ENCODE measurements around the gene FABP1.

Gene FABP1

DNA sequence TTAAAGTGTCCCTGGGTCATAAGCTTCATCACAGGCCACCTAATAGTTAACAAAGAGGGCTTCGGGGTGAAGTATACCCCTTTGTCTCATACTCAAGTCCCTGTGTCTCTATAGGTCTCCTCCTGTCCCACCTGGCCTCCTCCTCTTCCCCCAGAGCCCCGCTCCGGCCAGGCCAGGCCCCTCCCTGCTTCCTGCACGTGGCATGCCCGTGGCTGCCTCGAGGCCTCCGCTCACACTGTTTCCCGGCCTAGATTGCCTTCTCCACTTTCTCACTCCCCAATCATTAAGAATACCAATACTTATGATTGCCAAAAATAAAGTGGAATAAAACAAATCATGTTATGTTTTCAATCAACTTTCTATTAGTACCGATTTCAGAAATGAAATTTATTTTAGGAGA is 41.5 kb downstream of the FABP1 start:
- no peaks in the 10 kb centered on the region for H3K9me3 ChIP-seq (ENCODE audit: low read depth, low read length)
- no peak for TF ChIP-seq FOXP2 (optimal IDR thresholded peaks at IDR 0.05; ENCODE audit: control extremely low read depth, extremely low read length, insufficient read depth)
- TF ChIP-seq POLR2AphosphoS5 (IDR thresholded peaks at IDR 0.05; ENCODE audit: borderline replicate concordance, low read depth, low read length): no peak
- TF ChIP-seq EZH2 (IDR thresholded peaks at IDR 0.05): no peak
- no peaks in the 10 kb centered on the region for H3K36me3 ChIP-seq (ENCODE audit: insufficient read depth, low read length)
- no peak overlapping the region for H3K27ac ChIP-seq
- DNase-seq (ENCODE audit: low read depth, low spot score): no peak
- no peak overlapping the region for H3K9ac ChIP-seq (ENCODE audit: insufficient read length)
- H3K4me3 ChIP-seq: no peak overlapping the region

DNA sequence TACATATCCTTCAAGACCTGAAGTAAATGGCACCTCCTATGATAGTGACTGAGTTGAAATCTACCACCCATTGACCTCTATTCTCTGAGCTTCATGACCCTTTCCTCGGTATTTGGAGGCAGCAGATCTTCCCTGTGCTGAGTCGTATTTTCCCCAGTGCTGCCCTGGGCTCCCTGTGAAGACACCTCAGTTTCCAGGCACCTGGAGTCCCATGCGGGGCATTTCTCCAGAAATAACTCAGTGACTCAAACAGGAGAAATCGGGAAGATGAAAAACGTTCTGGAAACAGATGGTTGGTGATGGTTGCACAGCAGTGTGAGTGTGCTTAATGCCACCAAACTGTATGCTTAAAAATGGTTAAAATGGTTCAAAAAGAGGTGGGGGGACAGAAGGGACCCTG is 42.3 kb downstream of the FABP1 start:
- no peak overlapping the region for H3K4me3 ChIP-seq
- H3K36me3 ChIP-seq (ENCODE audit: insufficient read depth, low read length): no peaks in the 10 kb centered on the region
- no peak for DNase-seq (ENCODE audit: low read depth, low spot score)
- no peaks in the 10 kb centered on the region for H3K9me3 ChIP-seq (ENCODE audit: low read depth, low read length)
- no peak for TF ChIP-seq FOXP2 (optimal IDR thresholded peaks at IDR 0.05; ENCODE audit: control extremely low read depth, extremely low read length, insufficient read depth)
- no peak overlapping the region for H3K9ac ChIP-seq (ENCODE audit: insufficient read length)
- H3K27ac ChIP-seq: no peak overlapping the region

DNA sequence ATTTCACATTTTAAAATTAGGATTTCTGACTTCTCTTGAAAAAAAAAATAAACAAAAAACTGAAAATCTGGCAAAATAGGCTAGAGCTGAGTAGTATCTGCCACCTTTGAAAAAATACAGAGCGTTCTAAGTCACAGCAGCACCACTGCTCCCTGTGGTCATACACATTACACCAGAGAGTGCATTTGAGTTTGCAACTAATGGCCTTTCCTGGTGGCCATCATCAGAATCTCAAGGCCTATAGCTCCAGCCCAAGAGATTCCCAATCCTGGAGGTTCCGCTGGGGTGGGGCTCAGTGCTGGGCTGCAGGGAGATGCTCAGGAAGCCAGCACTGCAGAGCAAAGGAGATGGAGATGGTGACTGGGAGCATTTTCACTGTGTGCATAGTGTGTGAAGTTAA is 42.8 kb downstream of the FABP1 start:
- Histone ChIP-seq H3K27ac (no peak overlapping the region), H3K36me3 (ENCODE audit: insufficient read depth, low read length) (no peaks in the 10 kb centered on the region), H3K9me3 (ENCODE audit: low read depth, low read length) (no peaks in the 10 kb centered on the region), H3K4me3 (no peak overlapping the region), H3K9ac (ENCODE audit: insufficient read length) (no peak overlapping the region)
- TF ChIP-seq EZH2 (IDR thresholded peaks at IDR 0.05): no peak
- TF ChIP-seq FOXP2 (optimal IDR thresholded peaks at IDR 0.05; ENCODE audit: control extremely low read depth, extremely low read length, insufficient read depth): no peak
- no peak for TF ChIP-seq POLR2AphosphoS5 (IDR thresholded peaks at IDR 0.05; ENCODE audit: borderline replicate concordance, low read depth, low read length)
- DNase-seq (ENCODE audit: low read depth, low spot score): no peak

DNA sequence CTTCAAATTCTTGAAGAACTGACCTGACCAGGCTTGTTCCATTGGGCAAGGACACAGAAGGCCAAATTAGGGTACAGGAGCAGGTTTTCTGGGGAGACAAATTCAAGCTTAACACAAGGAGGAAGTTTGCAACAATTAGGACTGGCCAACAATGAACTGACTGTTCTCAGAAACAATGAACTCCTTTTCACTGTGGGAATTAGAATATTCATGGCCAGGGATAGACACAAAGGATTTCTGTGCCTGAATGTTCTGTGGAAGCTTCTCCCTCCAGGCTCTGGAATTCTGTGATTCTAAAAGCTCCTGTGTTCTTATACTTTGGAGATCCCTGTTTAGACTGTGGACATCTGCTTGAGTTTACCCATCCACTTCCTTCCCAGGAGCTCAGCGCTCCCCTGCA is 45.1 kb downstream of the FABP1 start:
- no peak overlapping the region for H3K9ac ChIP-seq (ENCODE audit: insufficient read length)
- no peak overlapping the region for H3K27ac ChIP-seq
- TF ChIP-seq POLR2AphosphoS5 (IDR thresholded peaks at IDR 0.05; ENCODE audit: borderline replicate concordance, low read depth, low read length) (no peak), FOXP2 (optimal IDR thresholded peaks at IDR 0.05; ENCODE audit: control extremely low read depth, extremely low read length, insufficient read depth) (no peak), EZH2 (IDR thresholded peaks at IDR 0.05) (no peak)
- no peaks in the 10 kb centered on the region for H3K9me3 ChIP-seq (ENCODE audit: low read depth, low read length)
- H3K36me3 ChIP-seq (ENCODE audit: insufficient read depth, low read length): no peaks in the 10 kb centered on the region
- no peak overlapping the region for H3K4me3 ChIP-seq
- DNase-seq (ENCODE audit: low read depth, low spot score): no peak

DNA sequence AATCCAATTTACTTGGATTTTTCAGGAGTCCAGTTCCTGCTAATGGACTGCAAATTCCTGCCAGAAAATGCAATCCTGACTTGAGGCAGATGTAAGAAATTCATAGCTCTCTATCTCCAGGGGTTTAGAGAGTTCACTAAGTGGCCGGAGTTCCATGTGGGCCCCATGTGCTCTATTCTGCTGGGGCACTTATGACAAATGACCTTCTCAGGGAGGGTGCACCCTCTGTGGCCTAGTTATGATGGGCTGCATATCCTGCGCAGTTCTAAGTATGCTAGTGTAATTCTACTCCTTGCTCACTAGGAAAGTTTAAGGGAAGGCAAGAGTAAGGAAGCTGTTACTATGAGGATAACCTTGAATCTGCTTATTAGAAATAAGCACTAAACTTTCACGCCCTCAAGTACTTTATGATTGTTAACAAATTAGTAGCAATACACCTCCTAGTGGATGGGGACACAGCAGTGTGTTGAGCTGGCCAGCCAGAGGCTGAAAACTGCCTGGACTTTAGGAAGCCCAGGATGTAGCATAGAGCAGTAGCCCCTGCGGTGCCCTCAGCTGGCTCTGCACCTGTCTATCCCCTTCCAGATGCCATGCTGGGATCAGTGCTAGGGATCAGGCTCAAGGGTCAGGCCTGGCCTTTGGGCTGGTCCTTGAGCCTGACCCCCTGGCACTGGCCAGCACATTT is 45.8 kb downstream of the FABP1 start:
- no peak overlapping the region for H3K27ac ChIP-seq
- TF ChIP-seq POLR2AphosphoS5 (IDR thresholded peaks at IDR 0.05; ENCODE audit: borderline replicate concordance, low read depth, low read length) (no peak), FOXP2 (optimal IDR thresholded peaks at IDR 0.05; ENCODE audit: control extremely low read depth, extremely low read length, insufficient read depth) (no peak)

DNA sequence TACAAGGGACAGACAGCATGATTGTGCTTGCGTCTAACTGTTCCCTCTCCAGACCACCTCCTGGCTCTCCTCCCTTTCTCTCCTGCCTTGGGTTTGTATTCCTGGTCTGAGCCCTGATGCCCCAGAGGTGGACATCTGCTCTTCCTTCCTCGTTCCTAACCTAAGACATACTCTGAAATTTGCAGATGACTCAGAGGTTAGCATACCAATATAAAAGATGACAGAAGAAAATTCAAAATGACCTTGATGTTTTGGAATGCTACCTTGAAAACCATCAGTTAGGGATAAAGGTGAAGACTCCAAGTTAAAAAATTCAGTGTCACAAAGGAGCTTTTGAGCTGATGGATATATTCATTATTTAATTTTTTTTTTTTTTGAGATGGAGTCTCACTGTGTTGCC is 47.3 kb downstream of the FABP1 start:
- H3K36me3 ChIP-seq (ENCODE audit: insufficient read depth, low read length): no peaks in the 10 kb centered on the region
- no peak overlapping the region for H3K9ac ChIP-seq (ENCODE audit: insufficient read length)

More for the DNA sequence above, 45.8 kb downstream of the FABP1 start:
- Histone ChIP-seq H3K9me3 (ENCODE audit: low read depth, low read length) (no peaks in the 10 kb centered on the region), H3K36me3 (ENCODE audit: insufficient read depth, low read length) (no peaks in the 10 kb centered on the region), H3K4me3 (no peak overlapping the region), H3K9ac (ENCODE audit: insufficient read length) (no peak overlapping the region)
- DNase-seq (ENCODE audit: low read depth, low spot score): no peak

DNA sequence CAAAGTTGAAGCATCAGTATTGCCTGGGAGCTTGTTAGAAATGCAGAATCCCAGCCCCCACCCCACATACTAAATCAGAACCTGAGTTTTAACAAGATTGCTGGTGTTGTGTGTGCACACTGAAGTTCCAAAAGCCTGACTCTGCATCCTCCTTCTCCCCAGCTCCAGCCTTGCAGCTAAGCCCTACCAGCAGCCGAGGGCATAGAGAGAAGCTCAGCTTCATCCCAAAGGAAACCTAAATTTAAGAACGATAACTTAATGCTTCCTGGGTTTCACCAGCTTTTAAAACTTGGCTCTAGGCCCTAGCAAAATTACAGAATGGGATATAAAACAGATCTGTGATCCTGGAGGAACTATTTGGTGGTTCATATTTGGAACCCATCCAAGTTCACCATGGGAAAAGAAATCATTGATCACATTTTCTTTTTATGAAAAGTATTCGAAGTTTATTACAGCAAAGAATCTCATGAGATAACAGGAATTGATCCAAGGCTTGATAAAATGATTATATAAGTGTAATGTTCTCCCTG is 49.2 kb downstream of the FABP1 start:
- Histone ChIP-seq H3K4me3 (0 out of 2 replicates have a peak overlapping the region, but pooled peaks have one; percentile 1), H3K9ac (ENCODE audit: insufficient read length) (no peak overlapping the region), H3K36me3 (ENCODE audit: insufficient read depth, low read length) (no peaks in the 10 kb centered on the region), H3K27ac (no peak overlapping the region), H3K9me3 (ENCODE audit: low read depth, low read length) (no peaks in the 10 kb centered on the region)
- TF ChIP-seq EZH2 (IDR thresholded peaks at IDR 0.05) (no peak), POLR2AphosphoS5 (IDR thresholded peaks at IDR 0.05; ENCODE audit: borderline replicate concordance, low read depth, low read length) (no peak), FOXP2 (optimal IDR thresholded peaks at IDR 0.05; ENCODE audit: control extremely low read depth, extremely low read length, insufficient read depth) (no peak)
- DNase-seq (ENCODE audit: low read depth, low spot score): peak; percentile 12

More for the DNA sequence above, 47.3 kb downstream of the FABP1 start:
- TF ChIP-seq POLR2AphosphoS5 (IDR thresholded peaks at IDR 0.05; ENCODE audit: borderline replicate concordance, low read depth, low read length): no peak
- DNase-seq (ENCODE audit: low read depth, low spot score): no peak
- Histone ChIP-seq H3K4me3 (no peak overlapping the region), H3K9me3 (ENCODE audit: low read depth, low read length) (no peaks in the 10 kb centered on the region), H3K27ac (no peak overlapping the region)

DNA sequence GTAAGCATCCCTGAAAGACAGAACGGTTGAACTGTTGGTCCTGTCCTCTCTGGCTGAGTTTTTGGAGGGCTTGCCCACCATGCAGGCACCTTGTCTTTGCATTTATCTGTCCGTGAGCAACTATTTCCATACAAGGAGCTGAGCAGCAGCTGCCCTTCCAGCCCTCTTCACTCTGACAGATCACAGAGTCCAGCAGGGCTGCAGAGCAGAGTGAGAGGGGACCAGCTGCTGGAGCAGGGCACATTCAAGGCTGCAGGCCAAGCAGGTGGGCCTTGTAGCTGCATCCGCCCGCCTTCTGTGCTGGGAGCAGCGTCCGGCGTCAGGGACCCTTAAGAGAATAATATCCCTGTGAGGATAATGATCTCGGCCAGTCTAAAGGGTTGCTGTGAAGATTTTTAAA is 50.8 kb downstream of the FABP1 start:
- Histone ChIP-seq H3K36me3 (ENCODE audit: insufficient read depth, low read length) (no peaks in the 10 kb centered on the region), H3K27ac (no peak overlapping the region), H3K9me3 (ENCODE audit: low read depth, low read length) (no peaks in the 10 kb centered on the region), H3K4me3 (no peak overlapping the region), H3K9ac (ENCODE audit: insufficient read length) (no peak overlapping the region)
- no peak for DNase-seq (ENCODE audit: low read depth, low spot score)
- no peak for TF ChIP-seq FOXP2 (optimal IDR thresholded peaks at IDR 0.05; ENCODE audit: control extremely low read depth, extremely low read length, insufficient read depth)
- no peak for TF ChIP-seq POLR2AphosphoS5 (IDR thresholded peaks at IDR 0.05; ENCODE audit: borderline replicate concordance, low read depth, low read length)
- TF ChIP-seq EZH2 (IDR thresholded peaks at IDR 0.05): no peak

DNA sequence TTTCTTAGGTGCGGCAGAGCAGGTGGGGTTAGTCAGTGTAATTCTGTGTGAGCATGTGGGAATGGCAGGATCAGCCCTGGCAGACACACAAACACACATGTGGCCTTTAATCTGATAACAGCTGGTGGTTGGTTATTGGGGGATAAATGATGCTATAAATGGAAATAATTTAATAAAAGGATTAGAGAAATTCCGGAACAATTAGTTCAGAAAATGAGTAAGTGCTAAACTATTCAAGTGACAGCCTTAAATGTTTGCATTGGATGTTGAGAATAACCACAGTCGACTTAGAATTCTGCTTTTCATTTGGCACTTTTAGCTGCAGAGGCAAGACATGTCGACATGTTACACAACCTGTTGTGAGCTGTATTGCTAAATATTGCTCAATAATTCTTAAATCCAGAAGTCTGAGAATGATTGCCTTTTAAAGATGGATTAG is 53.0 kb downstream of the FABP1 start:
- TF ChIP-seq EZH2 (IDR thresholded peaks at IDR 0.05): no peak
- TF ChIP-seq POLR2AphosphoS5 (IDR thresholded peaks at IDR 0.05; ENCODE audit: borderline replicate concordance, low read depth, low read length): no peak
- TF ChIP-seq FOXP2 (optimal IDR thresholded peaks at IDR 0.05; ENCODE audit: control extremely low read depth, extremely low read length, insufficient read depth): no peak
- Histone ChIP-seq H3K9ac (ENCODE audit: insufficient read length) (no peak overlapping the region), H3K4me3 (no peak overlapping the region), H3K36me3 (ENCODE audit: insufficient read depth, low read length) (no peaks in the 10 kb centered on the region), H3K27ac (no peak overlapping the region), H3K9me3 (ENCODE audit: low read depth, low read length) (no peaks in the 10 kb centered on the region)
- DNase-seq (ENCODE audit: low read depth, low spot score): no peak
